ENCODE results near the gene SOX12.

The SOX12 gene

GRCh38 chr20:290084-290831 is 35.1 kb upstream of the SOX12 start, which contains the start of gene C20orf96:
Gene C20orf96 (minus strand): TSS chr20:290750. CDS start chr20:290610, 140 bp downstream.
- TF ChIP-seq CTCF (IDR thresholded peaks at IDR 0.05; ENCODE audit: low read depth, low read length), result peak; percentile 45
- H3K27ac ChIP-seq, result peak within 1 kb of the TSS; percentile 85
- DNase-seq, result peak; percentile 95

GRCh38 chr20:294602-295001 is 30.8 kb upstream of the SOX12 start:
- no peaks in the 10 kb centered on the region for H3K27me3 ChIP-seq (ENCODE audit: insufficient read depth, low read depth, severe bottlenecking)
- H3K27ac ChIP-seq, result no peak overlapping the region
- H3K36me3 ChIP-seq, result peaks cover 7% of the 10 kb centered on the region
- no peak for DNase-seq
- no peaks in the 10 kb centered on the region for H3K9me3 ChIP-seq (ENCODE audit: severe bottlenecking)
- TF ChIP-seq CTCF (IDR thresholded peaks at IDR 0.05; ENCODE audit: low read depth, low read length), result no peak
- no peak overlapping the region for H3K4me3 ChIP-seq (ENCODE audit: low read depth, low read length)

More at GRCh38 chr20:290084-290831, 35.1 kb upstream of the SOX12 start, which contains the start of gene C20orf96:
- no peaks in the 10 kb centered on the region for H3K27me3 ChIP-seq (ENCODE audit: insufficient read depth, low read depth, severe bottlenecking)
- H3K36me3 ChIP-seq, result peaks cover 15% of the 10 kb centered on the region
- H3K4me3 ChIP-seq (ENCODE audit: low read depth, low read length), result peak within 1 kb of the TSS; percentile 98
- H3K9me3 ChIP-seq (ENCODE audit: severe bottlenecking), result no peaks in the 10 kb centered on the region

- no peak for DNase-seq
- Histone ChIP-seq H3K4me3 (ENCODE audit: low read depth, low read length) (no peak overlapping the region), H3K27me3 (ENCODE audit: insufficient read depth, low read depth, severe bottlenecking) (no peaks in the 10 kb centered on the region), H3K27ac (no peak overlapping the region), H3K36me3 (peaks cover 19% of the 10 kb centered on the region), H3K9me3 (ENCODE audit: severe bottlenecking) (no peaks in the 10 kb centered on the region)
- no peak for TF ChIP-seq CTCF (IDR thresholded peaks at IDR 0.05; ENCODE audit: low read depth, low read length)
These were observed 29.5 kb upstream of the SOX12 start for GRCh38 chr20:295804-296203.

GRCh38 chr20:297098-297924 is 28.0 kb upstream of the SOX12 start, which contains the start of gene ZCCHC3:
Gene ZCCHC3 (plus strand): TSS chr20:297570. CDS start chr20:297587, 17 bp downstream.
- Histone ChIP-seq H3K4me3 (ENCODE audit: low read depth, low read length) (peak within 1 kb of the TSS; percentile 65), H3K9me3 (ENCODE audit: severe bottlenecking) (no peaks in the 10 kb centered on the region), H3K27me3 (ENCODE audit: insufficient read depth, low read depth, severe bottlenecking) (no peaks in the 10 kb centered on the region), H3K27ac (peak within 1 kb of the TSS; percentile 96), H3K36me3 (peaks cover 19% of the 10 kb centered on the region)
- DNase-seq, result peak; percentile 87
- no peak for TF ChIP-seq CTCF (IDR thresholded peaks at IDR 0.05; ENCODE audit: low read depth, low read length)

- Histone ChIP-seq H3K36me3 (peaks cover 19% of the 10 kb centered on the region), H3K4me3 (ENCODE audit: low read depth, low read length) (peak overlapping the region; percentile 65)
- peak; percentile 49 for DNase-seq
These were observed 27.2 kb upstream of the SOX12 start for GRCh38 chr20:297925-298775.

More at GRCh38 chr20:297925-298775, 27.2 kb upstream of the SOX12 start:
- Histone ChIP-seq H3K9me3 (ENCODE audit: severe bottlenecking) (no peaks in the 10 kb centered on the region), H3K27me3 (ENCODE audit: insufficient read depth, low read depth, severe bottlenecking) (no peaks in the 10 kb centered on the region), H3K27ac (peak overlapping the region; percentile 96)
- no peak for TF ChIP-seq CTCF (IDR thresholded peaks at IDR 0.05; ENCODE audit: low read depth, low read length)

Data from WERI-Rb-1 (cell line).